GM21367 (cell line): ENCODE measurements around the gene LMOD2.
A peak's percentile ranks its signal among the peaks of the same experiment; 100 is the strongest.

ENCODE experiments used
- ATAC-seq: cut with Tn5 transposase; IDR thresholded peaks from one replicate; pipeline ENCODE4 v1.9.1; 2021; ENCODE audit not compliant: unreplicated experiment

LMOD2 gene

DNA sequence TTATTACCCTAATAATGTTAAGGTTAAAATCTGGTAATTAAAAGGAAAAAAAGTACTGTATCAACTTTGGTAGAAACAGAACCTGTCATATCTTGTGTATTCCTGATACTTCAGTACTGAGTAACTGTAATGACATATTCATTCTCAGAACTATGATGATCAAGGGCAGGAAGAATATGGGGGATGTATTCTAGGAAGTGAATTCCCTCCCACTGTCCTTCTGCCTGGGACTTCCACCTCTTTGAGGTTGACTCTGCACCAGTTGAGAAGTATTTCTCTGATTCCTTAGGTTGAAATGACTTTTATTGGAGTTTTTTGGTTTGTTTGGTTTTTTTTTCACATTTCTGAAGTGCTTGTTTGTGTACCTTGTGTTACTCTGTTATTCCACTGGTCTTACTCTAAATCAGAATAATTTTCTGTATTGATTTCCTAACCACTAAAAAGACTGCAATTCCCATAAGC is 56.2 kb downstream of the LMOD2 start:
- no peak for ATAC-seq

DNA sequence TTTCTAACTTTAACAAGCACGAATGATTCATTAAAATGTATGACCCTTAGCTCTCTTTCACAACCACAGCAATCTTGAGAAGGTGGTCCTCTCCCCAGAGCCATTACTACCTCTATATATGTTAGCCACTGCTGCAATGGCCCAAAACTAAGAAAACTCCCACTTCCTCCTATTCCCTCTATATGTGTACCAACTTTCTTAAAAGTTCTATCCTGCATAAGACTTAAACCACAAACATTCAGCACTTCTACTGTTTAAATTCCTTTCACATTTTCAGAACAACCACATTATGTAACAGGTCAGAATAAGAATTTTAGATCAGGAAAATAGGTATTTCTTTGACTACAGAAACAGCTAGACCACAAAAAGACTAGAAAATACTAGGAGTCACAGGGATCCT is 57.0 kb downstream of the LMOD2 start:
- ATAC-seq: peak; percentile 34
